Activated B cell treated with CpG ODN at 0.5 μM for 24 hours (primary cell): ENCODE data around the gene CNTN1. TPM values are rescaled to one million over a fixed set of nuclear protein-coding genes. Genes with fewer than 3 reads are reported as not detected.

ENCODE experiments used
- ATAC-seq: fragments of 200-7000 bp; cut with Tn5 transposase; one replicate; pipeline ENCODE4 v1.10.0; 2021; ENCODE audit warnings: low read depth, mild to moderate bottlenecking, moderate library complexity
- CTCF ChIA-PET: fragments of 350-600 bp; sonication (Branson Sonifier 250); formaldehyde crosslinking; loops from one replicate; lab custom pipeline; 2021; ENCODE audit warnings: antibody characterized with exemption; lab: Charles Lee
- POLR2A ChIA-PET: fragments of 350-600 bp; sonication (Branson Sonifier 250); formaldehyde crosslinking; loops from one replicate; lab custom pipeline; 2021; ENCODE audit warnings: antibody characterized with exemption; lab: Charles Lee
- DNase-seq: peaks from one replicate; pipeline ENCODE4 v3.0.0; 2022
- H3K27ac Mint-ChIP-seq: one replicate; pipeline ENCODE4 v1.8.0; 2020; ENCODE audit warnings: mixed read lengths
- H3K27me3 Mint-ChIP-seq: one replicate; pipeline ENCODE4 v1.8.0; 2021; ENCODE audit warnings: mixed read lengths
- H3K36me3 Mint-ChIP-seq: one replicate; pipeline ENCODE4 v1.8.0; 2021; ENCODE audit warnings: low read depth, mixed read lengths
- H3K4me1 Mint-ChIP-seq: one replicate; pipeline ENCODE4 v1.8.0; 2021; ENCODE audit warnings: mixed read lengths
- H3K4me3 Mint-ChIP-seq: one replicate; pipeline ENCODE4 v1.8.0; 2020; ENCODE audit warnings: mild to moderate bottlenecking, mixed read lengths
- H3K9me3 Mint-ChIP-seq: one replicate; pipeline ENCODE4 v1.8.0; 2020; ENCODE audit warnings: mixed read lengths
- intact Hi-C: fragments of 100-400 bp; cut with micrococcal nuclease; formaldehyde crosslinking; loops from one replicate; pipeline ENCODE4 v1.15.1; 2024
- total RNA-seq: library from RNA; stranded (reverse); gene quantifications from 2 replicates; pipeline ENCODE4 v1.2.3, GENCODE V29; 2022
- TF ChIP-seq, protein P1 (sequence below): fragments of 200-600 bp; IDR thresholded peaks from one replicate; pipeline ENCODE4 v1.8.0; 2022; ENCODE audit warnings: antibody characterized with exemption, mild to moderate bottlenecking

The CNTN1 gene
- total RNA-seq, 1 donor from 2014 or later: not detected

DNA sequence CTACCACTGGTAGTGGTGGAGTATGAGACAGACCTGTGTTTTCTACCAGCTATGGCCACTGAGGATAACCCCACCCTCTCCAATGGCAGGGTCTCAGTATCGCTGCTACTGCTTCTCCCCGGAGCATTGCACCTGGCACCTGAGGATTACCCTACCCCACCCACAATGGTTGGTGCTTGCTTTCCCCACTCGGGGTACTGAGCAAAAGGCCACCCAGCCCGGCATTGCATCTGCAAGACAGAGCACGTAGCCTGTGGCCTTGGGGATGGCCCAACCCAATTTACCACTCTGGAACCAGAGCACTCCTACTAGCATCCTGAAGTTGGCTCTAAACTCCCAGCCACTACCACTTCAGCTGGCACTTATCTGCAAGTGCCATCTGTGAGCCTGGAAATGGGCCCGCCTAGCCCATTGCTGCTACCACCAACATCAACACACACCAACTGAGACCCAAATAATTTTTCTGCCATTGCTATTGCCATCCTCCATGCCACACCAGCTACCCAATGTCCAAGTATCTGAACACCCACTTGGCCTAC is 145.7 kb downstream of the CNTN1 start:
- DNase-seq (no peak), ATAC-seq (no peak)
- H3K4me1 Mint-ChIP-seq: no peaks in the 10 kb centered on the region
- H3K27ac Mint-ChIP-seq: no peak overlapping the region
- H3K4me3 Mint-ChIP-seq: no peak overlapping the region
- POLR2A ChIA-PET: no interaction called here
- intact Hi-C loops: no loop called here
- CTCF ChIA-PET: no interaction called here
- H3K36me3 Mint-ChIP-seq: no peaks in the 10 kb centered on the region
- H3K9me3 Mint-ChIP-seq: peaks cover 2% of the 10 kb centered on the region
- TF ChIP-seq, protein P1, sequence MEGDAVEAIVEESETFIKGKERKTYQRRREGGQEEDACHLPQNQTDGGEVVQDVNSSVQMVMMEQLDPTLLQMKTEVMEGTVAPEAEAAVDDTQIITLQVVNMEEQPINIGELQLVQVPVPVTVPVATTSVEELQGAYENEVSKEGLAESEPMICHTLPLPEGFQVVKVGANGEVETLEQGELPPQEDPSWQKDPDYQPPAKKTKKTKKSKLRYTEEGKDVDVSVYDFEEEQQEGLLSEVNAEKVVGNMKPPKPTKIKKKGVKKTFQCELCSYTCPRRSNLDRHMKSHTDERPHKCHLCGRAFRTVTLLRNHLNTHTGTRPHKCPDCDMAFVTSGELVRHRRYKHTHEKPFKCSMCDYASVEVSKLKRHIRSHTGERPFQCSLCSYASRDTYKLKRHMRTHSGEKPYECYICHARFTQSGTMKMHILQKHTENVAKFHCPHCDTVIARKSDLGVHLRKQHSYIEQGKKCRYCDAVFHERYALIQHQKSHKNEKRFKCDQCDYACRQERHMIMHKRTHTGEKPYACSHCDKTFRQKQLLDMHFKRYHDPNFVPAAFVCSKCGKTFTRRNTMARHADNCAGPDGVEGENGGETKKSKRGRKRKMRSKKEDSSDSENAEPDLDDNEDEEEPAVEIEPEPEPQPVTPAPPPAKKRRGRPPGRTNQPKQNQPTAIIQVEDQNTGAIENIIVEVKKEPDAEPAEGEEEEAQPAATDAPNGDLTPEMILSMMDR: no peak
- no peaks in the 10 kb centered on the region for H3K27me3 Mint-ChIP-seq

DNA sequence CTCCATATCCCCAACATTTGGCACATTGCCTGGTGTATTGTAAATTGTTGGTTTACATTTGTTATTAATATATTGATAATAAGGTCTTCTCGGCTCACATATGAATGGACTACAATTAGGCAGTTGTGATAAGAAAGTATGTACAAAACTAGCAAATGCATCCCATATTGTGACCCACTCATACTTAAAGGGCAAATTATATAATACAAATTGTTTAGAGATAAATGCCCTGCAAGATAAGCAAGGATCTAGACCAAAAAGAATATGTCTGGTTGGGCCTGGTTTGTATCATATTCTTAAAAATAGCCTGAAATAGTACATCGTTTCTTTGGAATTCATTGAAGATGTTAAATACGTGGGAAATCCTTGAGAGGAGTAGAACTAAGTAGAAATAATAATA is 151.3 kb downstream of the CNTN1 start:
- intact Hi-C loops: no loop called here
- Mint-ChIP-seq H3K4me3 (no peak overlapping the region), H3K9me3 (peaks cover 2% of the 10 kb centered on the region), H3K36me3 (no peaks in the 10 kb centered on the region), H3K4me1 (no peaks in the 10 kb centered on the region), H3K27ac (no peak overlapping the region), H3K27me3 (no peaks in the 10 kb centered on the region)
- ATAC-seq (no peak), DNase-seq (no peak)
- ChIA-PET CTCF (no interaction called here), POLR2A (no interaction called here)
- TF ChIP-seq, protein P1: no peak

DNA sequence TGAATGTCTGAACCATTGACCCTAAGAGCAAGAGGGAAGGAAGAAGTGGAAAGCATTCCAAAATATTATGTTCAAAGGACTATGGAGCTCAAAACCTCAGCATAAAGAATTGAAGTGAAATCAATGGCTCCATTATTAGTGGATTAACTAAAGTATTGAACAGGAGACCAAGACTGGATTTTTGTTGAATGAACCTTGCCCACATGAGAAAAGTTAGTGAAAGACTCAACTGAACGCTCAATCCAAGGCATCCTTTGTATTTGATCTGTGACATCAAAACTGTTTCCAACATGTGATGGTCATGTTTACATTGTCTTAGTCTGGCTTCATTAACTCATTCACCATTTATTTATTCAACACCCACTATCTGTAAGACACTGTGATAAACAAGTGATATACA is 161.0 kb downstream of the CNTN1 start:
- H3K9me3 Mint-ChIP-seq: no peaks in the 10 kb centered on the region
- H3K27ac Mint-ChIP-seq: no peak overlapping the region
- CTCF ChIA-PET: no interaction called here
- no peak for DNase-seq
- H3K4me3 Mint-ChIP-seq: no peak overlapping the region
- H3K36me3 Mint-ChIP-seq: no peaks in the 10 kb centered on the region
- no peaks in the 10 kb centered on the region for H3K4me1 Mint-ChIP-seq
- ATAC-seq: no peak
- POLR2A ChIA-PET: no interaction called here
- intact Hi-C loops: no loop called here
- TF ChIP-seq, protein P1: no peak
- no peaks in the 10 kb centered on the region for H3K27me3 Mint-ChIP-seq

DNA sequence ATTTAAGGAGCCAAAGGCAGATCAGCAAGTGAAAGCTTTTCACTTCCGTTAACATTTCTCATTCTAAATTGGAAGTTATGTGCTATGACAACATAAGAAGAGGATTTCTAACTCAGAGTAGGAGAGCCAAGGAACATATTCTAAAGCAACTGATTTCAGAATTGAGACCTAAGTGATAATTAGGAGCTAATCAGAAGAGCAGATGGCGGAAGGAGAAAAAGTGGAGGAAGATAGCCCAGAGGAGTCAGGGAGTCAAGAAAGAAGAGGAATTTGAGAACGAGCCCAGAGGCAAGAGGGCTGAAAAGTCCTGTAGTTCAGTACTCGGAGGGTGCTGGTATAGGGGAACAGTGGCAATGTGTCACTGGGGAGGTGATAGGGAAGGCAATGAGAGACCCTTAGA is 162.4 kb downstream of the CNTN1 start:
- H3K4me1 Mint-ChIP-seq: no peaks in the 10 kb centered on the region
- H3K4me3 Mint-ChIP-seq: no peak overlapping the region
- H3K9me3 Mint-ChIP-seq: no peaks in the 10 kb centered on the region
- H3K27ac Mint-ChIP-seq: no peak overlapping the region
- H3K36me3 Mint-ChIP-seq: no peaks in the 10 kb centered on the region
- ATAC-seq (no peak), DNase-seq (no peak)
- intact Hi-C loops: no loop called here
- TF ChIP-seq, protein P1: no peak
- CTCF ChIA-PET: no interaction called here
- H3K27me3 Mint-ChIP-seq: no peaks in the 10 kb centered on the region
- POLR2A ChIA-PET: no interaction called here

DNA sequence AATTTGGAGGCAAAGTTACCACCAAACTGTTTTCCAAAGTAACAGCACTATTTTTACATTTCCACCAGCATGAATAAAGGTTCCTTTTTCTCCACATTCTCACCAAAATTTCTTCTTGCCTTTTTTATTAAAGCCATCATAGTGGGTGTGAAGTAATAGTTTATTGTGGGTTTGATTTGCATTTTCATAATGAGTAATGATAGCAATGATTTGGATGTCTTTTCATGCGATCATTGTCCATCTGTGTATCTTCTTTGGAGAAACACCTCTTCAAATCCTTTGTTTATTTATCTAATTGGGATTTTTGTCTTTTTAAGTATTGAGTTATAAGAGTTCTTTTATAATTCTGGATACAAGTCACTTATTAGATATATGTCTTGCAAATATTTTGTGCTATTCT is 172.7 kb downstream of the CNTN1 start:
- TF ChIP-seq, protein P1: no peak
- no peak for ATAC-seq
- Mint-ChIP-seq H3K27ac (no peak overlapping the region), H3K27me3 (peaks cover 2% of the 10 kb centered on the region), H3K36me3 (no peaks in the 10 kb centered on the region), H3K4me1 (no peaks in the 10 kb centered on the region), H3K9me3 (peaks cover 3% of the 10 kb centered on the region), H3K4me3 (no peak overlapping the region)
- intact Hi-C loops: no loop called here
- DNase-seq: no peak
- CTCF ChIA-PET: no interaction called here
- POLR2A ChIA-PET: no interaction called here
